HCT116 (cell line): Measurements from ENCODE around the gene SVBP. TPM values are rescaled to one million over a fixed set of nuclear protein-coding genes. Genes with fewer than 3 reads are reported as not detected.

Experiments
- ATAC-seq: fragments of 200-7000 bp; cut with Tn5 transposase; 2 replicates; pipeline ENCODE4 v1.9.1; 2020; ENCODE audit warnings: mild to moderate bottlenecking, moderate library complexity
- BruUV-seq: library from RNA; stranded (reverse); fragments of 400-500 nt; replicated peaks from 2 replicates; lab custom pipeline; 2021; lab: Mats Ljungman, UMichigan
- CTCF ChIA-PET: fragments of 300-600 bp; sonication (Branson Sonifier 250); formaldehyde crosslinking; loops from one replicate; lab custom pipeline; 2021; ENCODE audit warnings: antibody characterized with exemption; lab: Charles Lee
- POLR2A ChIA-PET: fragments of 300-600, 350-600 bp; sonication (Branson Sonifier 250); formaldehyde crosslinking; loops from one replicate; lab custom pipeline; 2021; ENCODE audit warnings: antibody characterized with exemption; lab: Charles Lee
- RAD21 ChIA-PET, 2 experiments: fragments of 300-600 bp; sonication (Branson Sonifier 250); formaldehyde crosslinking; loops; one replicate each; lab custom pipeline; 2023; ENCODE audit warnings: low total read pairs in 2 of 2; ENCODE audit not compliant: uncharacterized antibody in 2 of 2, unreplicated experiment in 2 of 2, low non-redundant PET in 1 of 2; lab: Charles Lee
- DNase-seq: peaks from one replicate; pipeline ENCODE4 v3.0.0-alpha.2; 2010; ENCODE audit warnings: low read depth, low spot score
- H2AFZ ChIP-seq: fragments of 200-600 bp; shearing (Covaris generic), sonication (generic); 2 replicates; pipeline ENCODE4 v1.6.1; 2017; ENCODE audit warnings: low read depth, mixed run types, mixed read lengths, antibody characterized with exemption, low read length; ENCODE audit not compliant: poor library complexity, severe bottlenecking
- H3K27ac ChIP-seq: 2 replicates; pipeline ENCODE4 v1.5.1; 2012; ENCODE audit warnings: low read depth, low read length
- H3K27me3 ChIP-seq: fragments of 200-600 bp; sonication (generic); 2 replicates; pipeline ENCODE4 v1.6.1; 2016; ENCODE audit warnings: mixed run types, low read length, mixed read lengths; ENCODE audit not compliant: insufficient read depth
- H3K36me3 ChIP-seq, 2 experiments: fragments of 200-500 bp in 1 of 2; fragments of 200-600 bp in 1 of 2; sonication (Bioruptor generic) in 1 of 2; sonication (generic) in 1 of 2; 2 replicates each; pipeline versions ENCODE4 v1.5.1 to v1.6.1; 2014 to 2016; ENCODE audit warnings: low read length in 2 of 2, inconsistent platforms in 1 of 2, mixed read lengths in 1 of 2, mixed run types in 1 of 2; ENCODE audit not compliant: insufficient read depth in 2 of 2, control insufficient read depth in 1 of 2
- H3K4me1 ChIP-seq, 2 experiments: fragments of 200-600 bp in 1 of 2; sonication (generic) in 1 of 2; 2 replicates each; pipeline versions ENCODE4 v1.5.1 to v1.6.1; 2012 to 2017; ENCODE audit warnings: low read length in 2 of 2, inconsistent platforms in 1 of 2, mild to moderate bottlenecking in 1 of 2, mixed read lengths in 1 of 2, mixed run types in 1 of 2, moderate library complexity in 1 of 2; ENCODE audit not compliant: insufficient read depth in 2 of 2, control insufficient read depth in 1 of 2
- H3K4me2 ChIP-seq: fragments of 200-600 bp; sonication (generic); 2 replicates; pipeline ENCODE4 v1.6.1; 2017; ENCODE audit warnings: mixed run types, low read length, mixed read lengths
- H3K4me3 ChIP-seq, 2 experiments: fragments of 200-600 bp in 1 of 2; sonication (generic) in 1 of 2; replicated peaks in 1 of 2; 2 replicates each; pipeline ENCODE4 v1.5.1; 2011 to 2016; ENCODE audit warnings: low read length in 2 of 2, control low read depth in 1 of 2, low read depth in 1 of 2, mild to moderate bottlenecking in 1 of 2, mixed read lengths in 1 of 2, mixed run types in 1 of 2
- H3K79me2 ChIP-seq: fragments of 200-600 bp; sonication (generic); 2 replicates; pipeline ENCODE4 v1.6.1; 2017; ENCODE audit warnings: mild to moderate bottlenecking, mixed run types, low read length, moderate library complexity, mixed read lengths; ENCODE audit not compliant: insufficient read depth
- H3K9ac ChIP-seq: fragments of 200-600 bp; sonication (generic); 2 replicates; pipeline ENCODE4 v1.6.1; 2016; ENCODE audit warnings: low read length, mixed read lengths
- H3K9me2 ChIP-seq: fragments of 200-600 bp; sonication (generic), shearing (Covaris generic); 2 replicates; pipeline ENCODE4 v1.6.1; 2017; ENCODE audit warnings: mixed run types, mild to moderate bottlenecking, moderate library complexity; ENCODE audit not compliant: insufficient read depth
- H3K9me3 ChIP-seq, 2 experiments: fragments of 200-500 bp in 1 of 2; fragments of 200-600 bp in 1 of 2; sonication (Bioruptor generic) in 1 of 2; sonication (generic) in 1 of 2; 2 replicates each; pipeline ENCODE4 v1.6.1; 2014 to 2017; ENCODE audit warnings: low read length in 2 of 2, mixed read lengths in 2 of 2, inconsistent platforms in 1 of 2, low read depth in 1 of 2, mild to moderate bottlenecking in 1 of 2, mixed run types in 1 of 2, moderate library complexity in 1 of 2; ENCODE audit not compliant: control insufficient read depth in 1 of 2, insufficient read depth in 1 of 2
- H4K20me1 ChIP-seq: fragments of 200-600 bp; sonication (generic), shearing (Covaris generic); 2 replicates; pipeline ENCODE4 v1.6.1; 2017; ENCODE audit warnings: mixed run types, mild to moderate bottlenecking, moderate library complexity; ENCODE audit not compliant: insufficient read depth
- CBX3 ChIP-seq: IDR thresholded peaks from 2 replicates; pipeline ENCODE4 v1.6.1; 2012; ENCODE audit warnings: low read depth
- CEBPB ChIP-seq: IDR thresholded peaks from 2 replicates; pipeline ENCODE4 v1.6.1; 2012; ENCODE audit warnings: low read depth
- EGR1 ChIP-seq: IDR thresholded peaks from 2 replicates; pipeline ENCODE4 v1.6.1; 2012; ENCODE audit warnings: low read depth
- ELF1 ChIP-seq: IDR thresholded peaks from 2 replicates; pipeline ENCODE4 v1.6.1; 2012; ENCODE audit warnings: low read depth, borderline replicate concordance
- EZH2phosphoT487 ChIP-seq: fragments of 200-600 bp; IDR thresholded peaks from 2 replicates; pipeline ENCODE4 v1.6.1; 2018; ENCODE audit warnings: antibody characterized with exemption, borderline replicate concordance
- FOSL1 ChIP-seq: IDR thresholded peaks from 2 replicates; pipeline ENCODE4 v1.6.1; 2012; ENCODE audit warnings: low read depth
- JUND ChIP-seq: IDR thresholded peaks from 2 replicates; pipeline ENCODE4 v1.6.1; 2012
- POLR2AphosphoS5 ChIP-seq: IDR thresholded peaks from 2 replicates; pipeline ENCODE4 v1.6.1; 2011; ENCODE audit warnings: mild to moderate bottlenecking, low read depth, low read length, moderate library complexity
- RAD21 ChIP-seq: IDR thresholded peaks from 2 replicates; pipeline ENCODE4 v1.6.1; 2012; ENCODE audit warnings: low read depth, mild to moderate bottlenecking
- REST ChIP-seq: IDR thresholded peaks from 2 replicates; pipeline ENCODE4 v1.6.1; 2012; ENCODE audit warnings: low read depth
- SIN3A ChIP-seq: IDR thresholded peaks from 2 replicates; pipeline ENCODE4 v1.6.1; 2012; ENCODE audit warnings: low read depth
- SP1 ChIP-seq: IDR thresholded peaks from 2 replicates; pipeline ENCODE4 v1.6.1; 2012; ENCODE audit warnings: low read depth
- TCF7L2 ChIP-seq: IDR thresholded peaks from 2 replicates; pipeline ENCODE4 v1.7.0; 2011; ENCODE audit warnings: borderline replicate concordance, inconsistent platforms; ENCODE audit not compliant: insufficient read depth, insufficient read length; ENCODE audit errors: extremely low read depth
- ZBTB33 ChIP-seq: IDR thresholded peaks from 2 replicates; pipeline ENCODE4 v1.6.1; 2011; ENCODE audit warnings: mild to moderate bottlenecking, low read length, moderate library complexity; ENCODE audit not compliant: insufficient replicate concordance; ENCODE audit errors: extremely low read depth
- ZFX ChIP-seq: fragments of 450-650 bp; IDR thresholded peaks from 2 replicates; pipeline ENCODE4 v1.6.1; 2017
- ZNF274 ChIP-seq: fragments of 200-500 bp; sonication (Bioruptor generic); IDR thresholded peaks from 2 replicates; pipeline ENCODE4 v1.6.1; 2014; ENCODE audit warnings: mild to moderate bottlenecking, low read depth, low read length, inconsistent platforms
- intact Hi-C: fragments of 100-400 bp; cut with micrococcal nuclease; formaldehyde crosslinking; loops from 2 replicates; pipeline ENCODE4 v1.10.0; 2022
- total RNA-seq: library from RNA; stranded (reverse); gene quantifications from one replicate; pipeline ENCODE4 v1.2.1, GENCODE V29; 2021; ENCODE audit not compliant: unreplicated experiment

SVBP gene
- total RNA-seq, 1 experiment from 2014 or later, result 14.4 TPM

DNA sequence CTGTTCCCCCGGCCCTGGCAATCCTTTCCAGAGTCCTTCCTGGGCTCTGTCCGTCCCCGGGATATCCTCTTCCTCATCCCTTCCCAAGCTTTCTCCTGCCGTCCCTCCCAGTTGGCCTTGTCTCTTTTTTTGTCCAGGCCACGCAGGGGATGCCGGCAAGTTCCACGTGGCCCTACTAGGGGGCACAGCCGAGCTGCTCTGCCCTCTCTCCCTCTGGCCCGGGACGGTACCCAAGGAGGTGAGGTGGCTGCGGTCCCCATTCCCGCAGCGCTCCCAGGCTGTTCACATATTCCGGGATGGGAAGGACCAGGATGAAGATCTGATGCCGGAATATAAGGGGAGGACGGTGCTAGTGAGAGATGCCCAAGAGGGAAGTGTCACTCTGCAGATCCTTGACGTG lies 13.4 kb upstream of the SVBP start:
- Histone ChIP-seq H3K4me3 (no peak overlapping the region), H4K20me1 (no peaks in the 10 kb centered on the region), H3K4me1 (no peaks in the 10 kb centered on the region), H3K27me3 (no peaks in the 10 kb centered on the region), H3K79me2 (no peaks in the 10 kb centered on the region), H3K9me3 (no peaks in the 10 kb centered on the region), H3K4me2 (no peak overlapping the region), H3K9ac (no peak overlapping the region), H3K9me2 (no peaks in the 10 kb centered on the region), H3K27ac (no peak overlapping the region), H2AFZ (no peak overlapping the region), H3K36me3 (no peaks in the 10 kb centered on the region)
- TF ChIP-seq ZFX, result no peak
- TF ChIP-seq SIN3A, result no peak
- TF ChIP-seq EZH2phosphoT487, result no peak
- no peak for TF ChIP-seq ZNF274
- no peak for TF ChIP-seq CEBPB
- TF ChIP-seq FOSL1, result no peak
- no peak for TF ChIP-seq JUND
- no peak for TF ChIP-seq SP1
- no peak for TF ChIP-seq POLR2AphosphoS5
- no peak for TF ChIP-seq ZBTB33
- no peak for TF ChIP-seq RAD21
- no peak for TF ChIP-seq ELF1
- TF ChIP-seq REST, result no peak
- TF ChIP-seq EGR1, result no peak
- no peak for TF ChIP-seq CBX3
- TF ChIP-seq TCF7L2, result no peak
- RAD21 ChIA-PET, result no interaction called here
- intact Hi-C loops, result no loop called here
- CTCF ChIA-PET, result no interaction called here
- POLR2A ChIA-PET, result no interaction called here
- DNase-seq (no peak), ATAC-seq (no peak)
- BruUV-seq, result no TSS peak
